NB4 (cell line): ENCODE data around the gene STK38L.

Source experiments
- CTCF ChIP-seq: IDR thresholded peaks from one replicate; pipeline ENCODE4 v1.5.1; 2012; ENCODE audit warnings: low read depth, low read length
- MYC ChIP-seq: IDR thresholded peaks from 2 replicates; pipeline ENCODE4 v1.6.1; 2011; ENCODE audit warnings: low read depth, low read length
- POLR2A ChIP-seq: IDR thresholded peaks from 2 replicates; pipeline ENCODE4 v1.6.1; 2011; ENCODE audit warnings: mild to moderate bottlenecking; ENCODE audit not compliant: insufficient read length; ENCODE audit errors: extremely low read depth

- TF ChIP-seq CTCF (no peak), POLR2A (no peak), MYC (no peak)
Observed at GRCh38 chr12:27340971-27341370, 96.9 kb downstream of the STK38L start.
